ENCODE measurements around the gene TMEM179.

Gene TMEM179

DNA sequence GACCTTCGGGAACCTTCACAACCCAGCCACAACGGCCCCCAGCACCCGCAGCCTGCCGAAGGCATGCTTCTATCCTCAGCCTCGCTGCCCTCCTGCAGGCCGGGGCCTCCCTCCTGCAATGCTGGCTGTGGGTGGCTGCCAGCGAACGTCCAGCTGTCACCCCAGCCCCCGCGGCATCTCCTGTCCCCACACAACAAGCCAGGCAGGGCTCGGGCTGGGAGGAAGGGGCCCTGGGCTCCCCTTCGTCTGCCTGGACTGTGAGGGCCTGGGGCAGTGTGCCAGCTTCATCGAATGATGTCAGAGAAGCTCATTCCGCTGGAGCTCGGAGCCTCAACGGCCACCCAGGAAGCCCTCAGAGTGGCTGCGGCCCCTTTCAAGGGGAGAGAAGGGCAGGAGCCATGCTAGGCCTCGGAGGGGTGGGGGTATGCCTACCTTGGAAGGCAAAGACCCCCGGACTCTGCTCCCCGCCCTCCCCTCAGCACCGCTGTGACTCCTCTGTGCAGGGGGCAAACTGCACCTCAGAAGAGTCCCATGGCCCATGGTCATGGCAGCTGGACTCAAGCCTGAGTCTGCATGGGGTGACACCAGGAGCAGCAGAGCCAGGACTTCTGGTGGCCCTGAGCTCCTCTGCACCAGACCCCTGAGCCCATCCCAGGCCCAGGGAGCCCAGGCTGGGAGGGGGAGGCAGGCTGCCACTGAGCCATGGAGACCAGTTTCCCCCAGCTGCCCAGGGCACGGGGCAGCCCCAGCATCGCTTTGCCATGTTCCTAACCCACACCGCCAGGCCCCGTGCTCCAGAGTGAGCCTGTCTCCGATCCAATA, 49.8 kb downstream of the TMEM179 start:
- DNase-seq, result no peak

GRCh38 chr14:104554088-104554607, 50.4 kb downstream of the TMEM179 start:
- no peak for DNase-seq

DNA sequence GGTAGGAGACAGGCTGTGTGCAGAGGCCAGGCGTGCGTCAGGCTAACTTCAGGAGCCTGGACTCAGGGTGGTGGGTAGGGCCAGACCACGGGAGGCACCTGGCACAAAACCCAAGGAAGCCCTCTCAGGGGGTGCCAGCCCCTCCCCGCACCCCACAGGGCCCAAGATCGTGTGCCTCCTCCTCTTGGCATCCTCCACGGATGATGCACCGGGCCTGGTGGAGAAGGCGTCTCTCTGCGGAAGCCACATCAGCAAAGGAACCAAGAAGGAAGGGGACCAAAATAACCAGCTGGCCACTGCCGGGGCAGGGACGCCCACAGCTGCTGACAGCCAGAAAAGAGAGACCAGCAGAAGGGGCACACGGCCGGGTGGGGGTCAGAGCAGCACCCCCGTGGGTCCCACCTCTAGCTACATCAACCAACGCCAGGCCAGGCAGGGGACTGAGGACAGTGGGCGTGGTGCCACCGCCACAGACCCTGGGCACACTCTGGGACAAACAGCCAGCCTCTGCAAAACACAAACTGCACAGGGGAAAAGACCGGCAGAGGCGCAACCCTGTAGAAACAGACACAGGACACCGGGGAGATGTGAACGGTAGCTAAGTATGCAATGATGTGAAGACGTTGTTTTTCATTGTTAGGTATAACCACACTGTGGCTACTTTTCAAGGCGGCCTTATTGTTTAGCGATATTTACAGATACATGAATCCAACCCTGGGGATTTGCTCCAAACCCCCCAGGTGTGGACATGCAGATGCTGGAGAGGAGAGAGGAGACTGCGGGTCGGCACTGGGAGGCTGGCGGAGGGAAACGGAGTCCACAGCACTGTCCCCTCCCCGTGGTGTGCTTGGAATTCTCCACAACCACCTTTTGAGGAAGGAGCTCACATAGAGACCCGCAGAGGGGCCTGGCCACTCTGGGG, 51.1 kb downstream of the TMEM179 start:
- DNase-seq, result no peak

GRCh38 chr14:104552738-104553125, 51.8 kb downstream of the TMEM179 start:
- no peak for DNase-seq

GRCh38 chr14:104551851-104552737, 52.5 kb downstream of the TMEM179 start:
- DNase-seq, result no peak

- no peak for DNase-seq
Measured at GRCh38 chr14:104550861-104551728, 53.5 kb downstream of the TMEM179 start.

DNA sequence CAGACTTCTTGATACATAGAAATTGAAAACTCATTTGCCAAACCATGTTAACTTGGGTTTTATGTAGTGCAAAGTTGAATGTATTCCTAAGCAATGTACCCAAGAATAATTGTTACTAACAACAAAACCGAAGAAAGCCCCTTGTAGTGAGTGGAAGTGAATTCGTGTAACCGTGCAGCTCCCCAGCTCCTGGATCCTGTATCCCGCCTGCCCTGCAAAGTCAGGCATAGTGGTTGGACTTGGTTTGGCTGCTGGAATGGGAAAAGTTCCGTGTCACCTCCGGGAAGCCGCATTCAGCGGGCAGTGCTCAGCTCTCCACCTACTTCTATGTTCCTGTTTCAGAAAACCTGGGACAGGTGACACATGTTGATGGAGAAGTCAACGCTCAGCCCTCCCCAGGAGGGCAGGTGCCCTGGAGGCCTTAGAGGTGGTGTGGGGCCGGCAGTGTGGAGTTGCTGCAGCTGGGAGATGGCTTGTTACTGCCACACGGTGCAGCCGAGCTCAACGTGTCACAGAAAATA, 54.2 kb downstream of the TMEM179 start:
- no peak for DNase-seq

GRCh38 chr14:104549536-104550339, 54.8 kb downstream of the TMEM179 start:
- no peak for DNase-seq

DNA sequence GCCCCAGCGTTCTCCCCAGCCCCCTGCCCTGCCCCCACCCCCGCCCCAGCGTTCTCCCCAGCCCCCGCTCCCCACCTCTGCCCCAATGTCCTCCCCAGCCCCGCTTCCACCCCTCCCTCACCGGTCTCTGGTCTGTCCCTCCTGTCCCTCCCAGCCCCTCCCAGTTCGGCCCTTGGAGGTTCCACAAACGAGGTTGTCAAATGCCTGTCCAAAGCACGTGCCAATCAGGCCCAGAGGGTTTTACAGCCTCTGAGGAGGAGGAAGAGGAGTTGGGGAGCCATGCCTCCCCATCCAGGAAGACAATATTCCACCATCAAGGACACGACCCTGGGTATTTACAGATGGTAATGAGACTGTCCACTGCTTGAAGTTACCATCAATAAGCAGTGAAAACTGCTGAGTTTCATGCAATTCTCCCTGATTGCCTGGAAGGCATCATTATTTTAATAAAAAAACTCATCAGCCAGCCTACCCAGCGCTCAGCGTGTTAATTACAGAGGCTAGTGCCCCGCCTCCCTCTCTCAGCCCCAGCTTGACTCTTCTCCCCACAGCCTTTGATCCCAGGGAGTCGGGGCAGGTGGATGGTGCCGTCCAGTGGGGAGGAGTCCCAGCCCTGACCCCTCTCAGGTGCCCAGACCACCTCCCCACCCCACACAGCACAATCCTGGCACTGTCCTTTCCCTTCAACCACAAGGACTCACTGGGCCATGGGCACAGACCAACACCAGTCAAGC, 55.6 kb downstream of the TMEM179 start:
- DNase-seq, result no peak

DNA sequence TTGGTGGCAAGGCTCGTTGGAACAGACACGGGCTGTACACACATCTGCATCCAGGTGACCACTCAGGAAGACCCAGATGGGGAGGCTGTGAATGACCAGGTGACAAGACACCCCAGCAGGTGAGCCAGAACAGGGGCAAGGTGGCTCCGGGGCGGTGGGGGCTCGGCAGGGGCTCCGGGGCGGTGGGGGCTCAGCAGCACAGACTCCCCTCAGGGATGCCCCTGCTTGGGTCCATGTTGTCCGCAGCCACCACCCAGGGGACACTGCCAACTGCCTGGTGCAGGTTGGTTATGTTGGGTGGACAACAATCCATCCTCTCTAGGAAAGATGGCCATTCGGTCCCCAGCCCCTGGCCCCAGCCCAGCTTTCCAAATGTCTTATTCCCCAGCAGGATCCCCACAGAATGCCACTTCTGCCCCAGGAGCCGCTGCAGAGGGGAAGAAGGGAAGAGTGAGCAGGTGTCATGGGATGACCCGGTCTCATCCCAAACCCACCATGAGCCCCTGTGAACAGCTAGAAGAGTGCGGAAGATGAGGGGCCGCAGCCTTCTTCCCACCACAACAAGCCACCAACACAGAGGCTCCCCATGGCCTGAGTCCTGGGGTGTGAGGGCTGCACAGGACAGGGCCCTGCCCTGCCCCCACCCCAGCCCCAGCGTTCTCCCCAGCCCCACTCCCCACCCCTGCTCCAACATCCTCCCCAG, 56.4 kb downstream of the TMEM179 start:
- no peak for DNase-seq

GRCh38 chr14:104547310-104547997, 57.1 kb downstream of the TMEM179 start:
- no peak for DNase-seq

GRCh38 chr14:104546591-104547309, 57.8 kb downstream of the TMEM179 start:
- DNase-seq, result no peak

GRCh38 chr14:104545942-104546501, 58.5 kb downstream of the TMEM179 start:
- no peak for DNase-seq

- no peak for DNase-seq
Measured at GRCh38 chr14:104545151-104545941, 59.2 kb downstream of the TMEM179 start.

GRCh38 chr14:104544362-104544961, 60.1 kb downstream of the TMEM179 start:
- DNase-seq, result no peak

All from fibroblast of skin of abdomen (primary cell).